GM21717 (cell line): Measurements from ENCODE around the gene LRP5.
"Not testable (repeated sequence)": the region's sequence is repeated elsewhere in the genome, so short reads cannot be mapped to it uniquely, and the experiment has no call there.

Experiments used
- ATAC-seq: cut with Tn5 transposase; IDR thresholded peaks from one replicate; pipeline ENCODE4 v1.9.1; 2021; ENCODE audit warnings: mild to moderate bottlenecking, moderate library complexity; ENCODE audit not compliant: unreplicated experiment

The LRP5 gene

DNA sequence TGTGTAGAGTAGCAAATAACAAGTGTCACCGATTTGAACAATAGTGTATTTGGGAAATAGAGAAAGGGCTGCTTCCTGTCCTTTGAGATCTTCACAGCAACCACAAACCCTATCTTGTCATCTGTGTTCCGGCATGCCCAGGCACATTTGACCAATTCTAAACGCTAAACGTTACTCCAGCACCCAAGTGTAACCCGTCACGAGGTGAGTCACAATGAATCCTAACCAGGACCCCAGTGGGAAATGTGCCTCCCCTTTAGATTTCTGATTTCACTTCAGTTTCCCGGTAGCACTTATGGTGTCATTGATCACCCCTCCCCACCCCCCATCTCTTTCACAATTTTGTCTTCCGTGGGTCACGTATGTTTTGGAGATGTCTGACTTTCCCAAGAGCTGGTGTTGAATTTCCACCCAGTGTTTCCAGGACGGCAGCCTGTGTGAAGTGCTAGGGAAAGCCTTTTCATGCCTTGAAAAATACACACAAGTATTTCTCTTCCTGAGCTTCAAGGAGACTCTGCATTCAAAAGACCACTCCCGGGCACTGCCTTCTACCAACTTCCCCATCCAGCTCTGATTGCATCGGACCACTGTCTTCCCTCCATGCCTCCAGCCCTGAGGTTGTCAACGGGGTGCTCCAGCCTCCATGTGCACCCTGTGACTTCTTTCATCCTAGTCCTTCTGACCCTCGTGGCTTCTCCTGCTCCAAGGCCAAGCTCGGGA, 30.1 kb upstream of the LRP5 start:
- peak; percentile 58 for ATAC-seq

DNA sequence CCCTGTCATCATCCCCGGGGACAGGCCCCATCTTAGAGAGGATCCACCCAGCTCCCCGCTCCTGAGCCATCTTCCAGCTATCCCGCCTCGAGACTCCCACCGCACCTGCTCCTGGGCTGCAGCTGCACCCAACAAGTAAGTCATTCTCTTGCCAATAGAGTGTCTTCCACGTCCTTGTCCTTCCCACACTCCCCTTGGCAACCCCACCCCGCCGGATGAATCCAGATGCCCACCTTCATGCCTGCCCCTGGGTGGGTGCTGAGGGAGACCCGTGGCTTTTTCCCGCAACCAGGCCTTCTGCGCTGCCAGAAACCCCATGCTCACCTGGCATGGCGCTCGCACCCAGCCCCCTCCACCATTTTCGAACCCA, 29.5 kb upstream of the LRP5 start:
- ATAC-seq, result no peak

DNA sequence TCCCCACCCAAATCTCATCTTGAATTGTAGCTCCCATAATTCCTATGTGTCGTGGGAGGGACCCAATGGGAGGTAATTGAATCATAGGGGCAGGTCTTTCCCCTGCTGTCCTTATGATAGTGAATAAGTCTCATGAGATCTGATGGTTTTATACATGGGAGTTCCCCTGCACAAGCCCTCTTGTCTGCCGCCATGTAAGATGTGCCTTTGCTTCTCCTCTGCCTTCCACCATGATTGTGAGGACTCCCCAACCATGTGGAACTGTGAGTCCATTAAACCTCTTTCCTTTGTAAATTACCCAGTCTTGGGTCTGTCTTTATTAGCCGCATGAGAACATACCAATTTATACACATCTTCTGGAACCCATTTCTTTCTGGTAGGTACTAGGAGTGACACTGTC, 27.8 kb upstream of the LRP5 start:
- not testable (repeated sequence) for ATAC-seq

DNA sequence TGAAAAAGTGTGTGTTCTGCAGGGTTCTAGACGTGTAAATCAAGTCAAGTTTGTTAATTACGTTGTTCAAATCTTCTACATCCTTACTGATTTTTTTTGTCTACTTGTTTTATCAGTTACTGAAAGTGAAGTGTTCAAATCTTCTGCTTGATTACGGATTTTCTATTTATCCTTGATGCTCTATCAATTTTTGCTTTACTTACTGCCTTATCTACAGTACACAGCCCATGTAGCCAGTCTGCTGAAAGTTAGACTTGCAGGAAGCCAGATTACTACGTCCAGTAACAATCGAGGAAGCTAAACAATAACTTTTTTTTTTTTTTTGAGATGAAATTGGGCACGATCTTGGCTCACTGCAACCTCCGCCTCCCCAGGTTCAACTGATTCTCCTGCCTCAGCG, 25.0 kb upstream of the LRP5 start:
- ATAC-seq, result no peak

DNA sequence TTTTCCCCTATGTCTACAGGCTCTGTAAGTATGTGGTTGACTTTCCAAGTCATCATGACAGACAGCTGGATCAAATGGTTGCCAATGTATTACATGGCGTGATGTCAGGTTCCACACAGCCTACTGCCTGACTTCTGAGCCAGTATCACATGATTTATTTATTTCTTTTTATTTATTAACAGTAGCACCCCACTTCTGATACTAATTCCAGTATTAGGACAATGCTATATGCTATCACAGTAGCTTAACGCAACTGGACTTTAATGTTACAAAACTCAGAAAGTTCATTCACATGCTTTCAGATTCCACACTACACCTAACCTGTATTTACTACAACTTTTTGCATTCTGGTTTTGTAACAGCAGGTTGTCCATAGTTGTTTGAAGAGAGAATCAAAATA, 22.9 kb upstream of the LRP5 start:
- no peak for ATAC-seq

DNA sequence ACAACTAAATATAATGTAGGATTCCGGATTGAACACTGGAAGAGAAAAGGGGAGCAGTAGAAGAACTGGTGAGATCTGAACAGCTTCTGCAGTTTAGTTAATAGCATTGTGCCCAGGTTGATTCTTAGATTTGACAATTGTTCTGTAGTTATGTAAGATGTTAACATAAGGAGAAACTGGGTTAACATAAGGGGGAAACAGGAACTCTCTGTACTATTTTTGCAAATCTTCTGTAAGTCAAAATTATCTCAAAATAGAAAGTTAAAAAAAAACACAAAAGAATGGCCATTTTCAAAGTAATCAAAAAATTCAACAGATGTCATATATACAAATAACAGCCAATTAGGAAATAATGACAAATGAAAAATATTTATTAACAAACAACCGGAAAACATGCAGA, 18.7 kb upstream of the LRP5 start:
- ATAC-seq, result no peak

DNA sequence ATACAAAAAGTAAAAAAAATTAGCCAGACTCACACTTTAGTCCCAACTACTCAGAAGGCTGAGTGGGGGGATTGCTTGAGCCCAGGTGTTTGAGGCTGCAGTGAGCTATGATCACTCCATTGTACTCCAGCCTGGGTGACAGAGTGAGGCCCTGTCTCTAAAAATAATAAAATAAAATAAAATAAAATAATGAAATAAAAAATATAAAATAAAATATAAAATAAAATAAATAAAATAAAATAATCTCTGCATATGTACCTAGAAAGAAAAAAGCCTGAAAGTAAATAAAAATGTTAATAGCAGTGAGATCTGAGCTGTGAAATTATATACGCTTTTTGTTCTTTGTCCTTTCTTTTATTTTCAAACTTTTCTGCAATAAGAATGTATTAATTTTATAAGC, 17.1 kb upstream of the LRP5 start:
- ATAC-seq, result no peak

DNA sequence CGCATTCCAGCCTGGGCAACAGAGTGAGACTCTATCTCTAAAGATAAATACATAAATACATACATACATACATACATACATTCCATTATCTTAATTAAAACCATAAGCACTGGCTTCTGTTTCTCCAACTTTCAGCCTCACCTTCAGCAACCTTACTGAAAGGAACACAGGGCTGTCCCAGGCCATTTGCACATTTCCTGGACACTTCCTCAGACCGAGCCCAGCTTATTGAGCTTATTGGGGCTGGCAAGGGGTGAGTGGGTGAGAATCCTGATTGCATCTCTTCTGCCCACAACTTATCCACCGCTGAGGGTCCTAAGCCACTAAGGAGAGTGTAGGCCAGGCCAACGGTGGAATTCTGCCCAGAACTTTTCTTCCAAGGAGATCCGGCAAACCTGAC, 16.5 kb upstream of the LRP5 start:
- ATAC-seq, result no peak

DNA sequence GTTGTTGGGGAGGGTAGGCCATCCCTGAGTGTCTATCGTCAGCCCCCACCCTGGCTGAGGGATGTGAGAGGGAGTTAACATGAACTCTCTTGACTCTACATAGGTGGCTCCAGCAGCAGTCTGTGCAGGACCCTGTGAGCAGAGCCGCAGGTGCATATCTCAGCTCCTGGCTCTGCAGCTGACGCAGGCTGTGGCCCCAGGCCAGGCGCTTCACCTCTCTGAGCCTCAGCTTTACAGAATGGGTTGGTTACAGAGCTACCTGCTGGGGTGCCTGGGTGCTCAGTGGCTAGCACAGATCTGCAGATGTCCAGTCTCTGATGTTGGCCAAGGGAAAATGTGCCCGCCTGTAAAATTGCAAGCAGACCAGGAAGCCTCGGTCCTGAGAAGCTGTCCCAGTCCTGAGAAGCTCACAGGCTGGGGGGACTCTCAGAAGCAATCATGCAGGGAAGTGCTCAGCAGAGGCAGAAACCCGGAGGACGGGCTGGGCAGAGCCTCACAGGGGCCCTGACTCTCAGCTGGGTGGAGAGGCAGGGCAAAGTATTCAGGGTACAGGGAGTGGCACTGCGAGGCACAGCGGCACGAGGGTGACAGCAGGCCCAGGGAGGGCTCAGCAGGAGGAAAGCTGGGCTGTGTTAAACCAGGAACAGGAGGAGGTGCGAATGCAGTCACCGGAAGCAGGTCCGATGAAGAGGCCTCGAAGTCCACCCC, 15.9 kb upstream of the LRP5 start:
- no peak for ATAC-seq

DNA sequence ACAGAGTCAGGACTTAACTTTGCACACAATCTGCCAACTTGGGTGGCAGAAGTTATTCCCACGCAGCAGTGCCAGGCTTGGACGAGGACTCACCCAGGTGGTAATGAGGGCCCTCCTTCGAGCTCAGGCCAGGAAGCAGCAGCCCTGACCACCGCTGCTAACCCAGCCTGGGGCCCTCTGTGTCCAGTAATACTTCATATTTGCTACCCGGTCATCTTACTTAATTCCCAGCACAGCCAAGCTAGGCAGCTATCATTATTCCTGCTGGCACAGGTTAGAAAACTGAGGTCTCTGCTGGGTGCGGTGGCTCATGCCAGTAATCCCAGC, 15.4 kb upstream of the LRP5 start:
- no peak for ATAC-seq

DNA sequence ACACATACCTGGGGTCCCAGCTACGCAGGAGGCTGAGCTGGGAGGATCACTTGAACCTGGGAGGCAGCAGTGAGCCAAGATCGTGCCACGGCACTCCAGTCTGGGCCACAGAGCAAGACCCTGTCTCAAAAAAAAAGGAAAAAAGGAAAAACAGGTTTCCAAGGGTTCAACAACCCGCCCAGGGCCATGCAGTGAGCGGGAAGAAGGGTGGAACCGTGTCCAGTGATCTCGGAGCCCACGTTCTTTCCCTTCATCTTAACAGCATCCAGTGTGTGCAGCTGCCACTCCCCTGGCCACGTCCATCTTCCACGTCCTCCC, 14.9 kb upstream of the LRP5 start:
- ATAC-seq, result no peak

DNA sequence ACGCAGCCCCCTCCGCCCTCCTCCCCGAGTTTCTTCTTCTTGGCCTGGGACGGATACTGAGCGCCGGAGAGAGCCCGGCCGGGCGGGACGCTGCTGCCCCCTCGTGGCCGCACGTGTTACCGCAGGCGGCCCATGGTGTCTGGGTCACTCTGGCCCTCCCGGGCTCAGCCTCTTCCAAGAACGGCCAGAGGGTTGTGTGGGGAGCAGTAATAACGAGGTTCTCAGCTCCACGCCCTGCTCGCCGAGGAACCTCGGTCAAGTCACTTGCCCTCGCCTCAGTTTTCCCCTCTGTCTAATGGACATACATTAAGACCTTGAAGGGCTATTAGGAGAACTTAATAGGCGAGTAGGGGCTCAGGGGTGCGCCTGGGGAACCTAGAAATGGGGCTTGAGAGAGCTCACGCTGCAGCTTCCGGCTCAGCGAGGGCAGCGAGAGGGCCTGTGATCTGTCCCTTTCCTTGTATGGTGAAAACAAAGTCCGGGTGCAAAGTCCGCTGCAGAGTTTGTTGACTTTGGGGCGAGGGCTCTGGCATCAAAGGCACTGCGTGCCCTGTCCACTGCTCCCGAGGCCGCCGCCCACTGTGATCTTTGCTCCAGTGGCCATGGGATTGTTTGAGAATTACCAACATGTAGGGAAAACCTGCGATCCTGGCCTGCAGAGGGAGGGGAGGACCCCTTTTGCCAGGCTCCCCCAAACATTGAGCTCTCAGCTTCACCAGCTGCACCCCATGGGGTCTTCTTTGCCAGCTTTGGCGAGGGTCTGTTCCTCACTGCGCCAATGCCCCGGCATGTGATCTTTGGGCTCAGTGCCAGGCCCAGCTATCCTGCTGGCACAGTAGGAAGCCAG, 14.4 kb upstream of the LRP5 start:
- ATAC-seq, result no peak

DNA sequence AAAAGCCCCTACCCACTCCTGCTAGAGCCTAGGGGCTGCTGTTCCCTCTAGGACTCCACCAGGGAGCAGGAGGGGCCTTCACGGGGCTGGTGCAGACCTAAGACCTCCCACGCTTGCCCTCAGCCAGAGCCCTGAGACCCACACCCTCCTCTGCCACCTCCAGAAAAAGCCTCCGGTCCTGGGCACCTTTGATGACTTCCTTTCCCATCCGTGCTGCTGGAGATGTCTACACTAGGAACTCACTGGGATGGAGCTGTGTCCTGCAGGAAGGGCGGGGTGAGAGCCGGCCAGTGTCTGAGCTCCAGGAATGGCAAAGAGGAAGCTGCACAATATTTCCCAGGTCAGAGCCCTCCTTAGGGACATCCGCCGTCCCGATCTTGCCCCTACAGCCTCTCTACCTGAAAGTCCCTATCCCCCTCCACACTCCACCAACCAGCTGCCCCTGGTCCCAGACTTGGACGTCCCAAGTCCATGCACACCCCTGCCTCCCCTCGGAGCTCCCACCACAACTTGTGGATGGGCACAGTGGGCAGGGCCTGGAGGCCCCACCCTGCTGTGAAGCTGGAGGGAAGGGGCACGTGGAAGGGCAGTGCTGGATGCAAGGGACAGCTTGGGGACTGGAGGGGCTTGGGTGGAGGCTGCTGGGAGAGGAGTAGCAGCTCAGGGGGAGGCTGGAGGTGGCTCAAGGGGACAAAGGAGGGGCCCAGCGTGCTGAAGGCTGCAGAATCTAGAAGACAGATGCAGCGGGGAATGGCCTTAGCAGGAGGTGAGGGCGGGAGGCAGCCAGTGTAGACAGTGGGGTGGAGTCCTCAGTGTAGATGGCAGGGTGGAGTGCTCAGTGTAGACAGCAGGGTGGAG, 13.5 kb upstream of the LRP5 start:
- no peak for ATAC-seq

DNA sequence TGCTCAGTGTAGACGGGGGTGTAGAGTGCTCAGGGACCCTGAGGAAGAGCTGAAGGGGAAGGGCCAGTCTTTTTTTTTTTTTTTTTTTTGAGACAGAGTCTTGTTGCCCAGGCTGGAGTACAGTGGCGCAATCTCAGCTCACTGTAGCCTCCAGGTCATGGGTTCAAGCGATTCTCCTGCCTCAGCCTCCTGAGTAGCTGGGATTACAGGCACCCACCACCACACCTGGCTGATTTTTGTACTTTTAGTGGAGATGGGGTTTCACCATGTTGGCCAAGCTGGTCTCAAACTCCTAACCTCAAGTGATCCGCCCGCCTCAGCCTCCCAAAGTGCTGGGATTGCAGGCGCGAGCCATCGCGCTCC, 12.9 kb upstream of the LRP5 start:
- ATAC-seq, result not testable (repeated sequence)

DNA sequence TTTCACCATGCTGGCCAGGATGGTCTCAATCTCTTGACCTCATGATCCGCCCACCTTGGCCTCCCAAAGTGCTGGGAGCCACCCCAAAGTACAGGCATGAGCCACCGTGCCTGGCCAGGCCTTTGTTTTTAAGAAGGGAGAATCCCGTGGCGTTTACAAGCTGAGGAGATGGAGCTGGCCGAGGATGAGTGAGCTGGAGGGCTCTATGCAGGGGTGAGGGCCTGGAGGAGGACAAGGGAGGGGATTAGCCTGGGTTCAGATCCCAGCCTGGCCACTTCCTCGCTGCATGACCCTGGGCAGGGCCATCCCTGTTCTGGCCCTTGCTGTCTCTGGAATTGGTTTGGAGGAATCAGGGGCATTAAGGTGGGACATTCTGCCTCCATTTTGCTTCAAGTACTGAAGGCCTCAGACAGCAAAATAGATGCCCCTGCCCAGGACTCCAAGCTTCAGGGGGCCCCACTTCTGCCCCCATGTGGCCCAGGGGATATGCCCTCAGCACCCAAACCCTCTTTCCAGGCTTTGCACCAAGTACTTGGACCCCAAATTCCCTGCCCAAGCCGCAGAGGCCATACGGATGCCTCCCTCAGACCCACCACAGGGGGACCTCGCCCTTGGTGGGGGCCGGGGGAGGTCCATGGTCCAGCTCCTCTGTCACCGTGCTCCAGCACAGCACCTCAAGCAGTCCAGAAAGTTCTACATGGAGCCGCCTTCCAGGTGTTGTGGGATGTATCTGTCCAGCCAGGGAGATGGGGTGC, 12.1 kb upstream of the LRP5 start:
- ATAC-seq, result no peak

DNA sequence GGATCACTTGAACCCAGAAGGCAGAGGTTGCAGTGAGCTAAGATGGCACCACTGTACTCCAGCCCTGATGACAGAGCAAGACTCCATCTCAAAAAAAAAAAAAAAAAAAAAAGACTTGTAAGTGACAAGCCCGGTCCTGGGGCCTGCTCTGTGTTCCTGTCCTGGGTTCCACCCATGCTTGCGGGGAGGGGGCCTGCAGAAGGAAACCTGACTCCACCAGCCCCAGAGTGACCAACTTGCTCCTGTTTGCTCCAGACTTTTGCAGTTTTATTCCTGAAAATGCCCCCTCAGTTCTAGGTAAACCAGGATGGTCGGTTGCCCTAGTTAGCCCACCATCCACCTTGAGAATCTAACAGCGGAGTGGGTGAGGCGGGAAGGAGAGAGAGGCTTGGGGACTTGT, 10.1 kb upstream of the LRP5 start:
- no peak for ATAC-seq

DNA sequence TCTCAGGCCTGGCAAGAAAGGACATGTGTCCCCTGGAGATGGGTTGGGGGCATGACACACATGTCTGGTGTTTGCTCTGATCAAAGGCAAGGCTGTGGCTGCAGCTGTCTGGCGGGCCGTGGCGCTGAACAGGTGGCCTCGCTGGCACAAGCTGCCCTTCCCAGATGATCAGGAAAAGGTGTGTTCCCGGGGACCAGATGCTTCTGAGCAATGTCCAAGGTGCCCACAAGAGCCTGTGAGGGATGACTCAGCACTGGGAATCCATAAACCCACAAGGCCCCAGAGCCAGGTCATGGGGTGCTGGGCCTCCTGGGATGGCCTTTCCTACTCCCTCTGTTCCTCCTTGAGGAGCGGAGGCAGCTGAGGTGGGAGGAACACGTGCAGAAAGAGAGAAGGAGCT, 9.7 kb upstream of the LRP5 start:
- no peak for ATAC-seq

DNA sequence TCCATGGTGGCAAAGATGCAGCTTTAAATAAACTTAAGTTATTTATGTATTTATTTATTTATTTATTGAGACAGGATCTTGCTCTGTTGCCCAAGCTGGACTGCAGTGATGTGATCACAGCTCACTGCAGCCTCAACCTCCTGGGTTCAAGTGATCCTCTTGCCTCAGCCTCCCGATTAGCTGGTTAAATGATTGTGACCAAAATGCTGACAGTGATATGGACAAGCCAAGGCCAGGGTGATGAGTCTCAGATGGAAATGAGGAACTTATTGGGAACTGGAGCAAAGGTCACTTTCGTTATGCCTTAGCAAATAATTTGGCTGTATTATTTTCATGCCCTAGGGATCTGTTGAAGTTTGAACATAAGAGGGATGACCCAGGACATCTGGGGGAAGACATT, 9.3 kb upstream of the LRP5 start:
- no peak for ATAC-seq

DNA sequence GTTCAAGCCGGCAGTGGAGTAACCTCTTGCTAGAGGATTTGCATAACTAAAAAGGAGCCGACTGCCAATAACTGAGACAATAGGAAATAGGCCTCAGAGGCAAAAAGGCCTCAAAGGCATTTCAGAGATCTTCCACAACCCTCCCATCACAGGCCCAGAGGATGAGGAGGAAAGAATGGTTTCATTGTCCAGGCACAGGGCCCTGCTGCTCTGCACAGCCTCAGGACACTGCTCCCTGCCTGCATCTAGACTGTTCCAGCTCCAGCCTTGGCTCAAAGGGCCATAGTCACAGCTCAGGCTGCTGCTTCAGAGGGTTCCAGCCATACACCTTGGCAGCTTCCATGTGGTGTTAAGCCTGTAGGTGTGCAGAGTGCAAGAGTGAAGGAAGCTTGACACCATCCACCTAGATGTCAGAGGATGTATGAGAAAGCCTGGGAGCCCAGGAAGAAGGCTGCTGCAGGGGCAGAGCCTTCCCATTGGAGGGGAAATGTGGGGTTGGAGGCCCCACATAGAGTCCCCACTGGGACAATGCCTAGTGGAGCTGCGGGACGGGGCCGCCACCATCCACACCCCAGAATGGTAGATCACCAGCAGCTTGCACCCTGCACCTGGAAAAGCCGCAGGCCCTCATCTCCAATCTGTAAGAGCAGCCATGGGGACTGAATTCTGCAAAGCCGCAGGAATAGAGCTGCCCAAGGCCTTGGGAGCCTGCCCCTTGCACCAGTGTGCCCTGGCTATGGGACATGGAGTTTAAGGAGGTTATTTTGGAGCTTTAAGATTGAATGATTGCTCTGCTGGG, 8.2 kb upstream of the LRP5 start:
- ATAC-seq, result no peak

DNA sequence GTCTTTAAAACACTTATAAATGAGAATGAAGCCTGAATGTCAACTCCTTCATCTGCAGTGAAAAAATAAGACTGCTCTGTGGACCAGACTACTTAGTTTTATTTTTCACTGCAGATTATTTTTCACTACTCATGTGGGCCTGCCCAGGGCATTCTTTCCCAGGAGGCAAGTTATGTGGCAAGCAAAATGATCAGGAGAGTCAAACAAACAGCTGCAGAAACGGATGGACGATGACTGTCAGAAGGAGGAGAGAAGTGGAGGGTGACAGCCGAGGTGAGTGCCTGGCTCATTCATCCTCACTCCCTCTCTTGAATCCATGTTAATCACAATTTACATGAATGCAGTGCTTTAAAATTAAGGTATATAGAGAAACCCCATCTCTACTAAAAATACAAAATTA, 5.8 kb upstream of the LRP5 start:
- no peak for ATAC-seq
